ENCODE measurements around the gene CDCA5. TPM values are rescaled to one million over a fixed set of nuclear protein-coding genes. Genes with fewer than 3 reads are reported as not detected.

Gene CDCA5
- total RNA-seq, 1 experiment from 2014 or later = 119 TPM

DNA sequence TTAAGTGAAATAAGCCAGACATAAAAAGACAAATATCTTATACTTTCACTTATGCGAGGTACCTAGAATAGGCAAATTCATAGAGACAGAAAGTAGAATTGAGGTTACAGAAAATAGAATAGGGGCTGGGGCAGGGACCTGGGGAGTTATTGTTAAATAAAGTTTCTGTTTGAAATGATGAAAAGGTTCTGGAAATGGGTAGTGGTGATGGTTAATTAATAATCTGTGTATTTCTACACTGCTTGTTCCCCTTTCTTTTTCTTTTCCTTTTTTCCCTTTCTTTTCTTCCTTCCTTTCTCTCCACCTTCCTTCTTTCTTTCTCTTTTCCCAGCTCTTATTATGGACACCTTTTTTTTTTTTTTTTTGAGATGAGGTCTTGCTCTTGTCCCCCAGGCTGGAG lies 28.3 kb downstream of the CDCA5 start:
- Histone ChIP-seq H3K27ac (ENCODE audit: low read depth, low read length, poor library complexity, severe bottlenecking) (no peak overlapping the region), H3K36me3 (ENCODE audit: insufficient read depth, low read length, poor library complexity, severe bottlenecking) (no peaks in the 10 kb centered on the region), H3K27me3 (replicated peaks; ENCODE audit: insufficient read depth, low read depth, low read length, poor library complexity) (no peaks in the 10 kb centered on the region), H3K9me3 (ENCODE audit: low read depth, low read length, poor library complexity, severe bottlenecking) (no peaks in the 10 kb centered on the region), H3K4me1 (ENCODE audit: insufficient read depth, low read length, poor library complexity, severe bottlenecking) (no peaks in the 10 kb centered on the region), H3K4me3 (ENCODE audit: low read depth, low read length, poor library complexity, severe bottlenecking) (no peak overlapping the region)
- BruUV-seq (replicated peaks) = no TSS peak
- ChIA-PET POLR2A (ENCODE audit: low non-redundant PET) (no interaction called here), CTCF (interaction anchor here (0.6 kb wide), 1 partner anchor 486 kb away, joined by 3 read pairs; no protein-coding TSS in a partner anchor)
- no peak for TF ChIP-seq EZH2 (IDR thresholded peaks at IDR 0.05; ENCODE audit: borderline replicate concordance, low read depth, low read length, poor library complexity, severe bottlenecking)
- TF ChIP-seq, protein P1, sequence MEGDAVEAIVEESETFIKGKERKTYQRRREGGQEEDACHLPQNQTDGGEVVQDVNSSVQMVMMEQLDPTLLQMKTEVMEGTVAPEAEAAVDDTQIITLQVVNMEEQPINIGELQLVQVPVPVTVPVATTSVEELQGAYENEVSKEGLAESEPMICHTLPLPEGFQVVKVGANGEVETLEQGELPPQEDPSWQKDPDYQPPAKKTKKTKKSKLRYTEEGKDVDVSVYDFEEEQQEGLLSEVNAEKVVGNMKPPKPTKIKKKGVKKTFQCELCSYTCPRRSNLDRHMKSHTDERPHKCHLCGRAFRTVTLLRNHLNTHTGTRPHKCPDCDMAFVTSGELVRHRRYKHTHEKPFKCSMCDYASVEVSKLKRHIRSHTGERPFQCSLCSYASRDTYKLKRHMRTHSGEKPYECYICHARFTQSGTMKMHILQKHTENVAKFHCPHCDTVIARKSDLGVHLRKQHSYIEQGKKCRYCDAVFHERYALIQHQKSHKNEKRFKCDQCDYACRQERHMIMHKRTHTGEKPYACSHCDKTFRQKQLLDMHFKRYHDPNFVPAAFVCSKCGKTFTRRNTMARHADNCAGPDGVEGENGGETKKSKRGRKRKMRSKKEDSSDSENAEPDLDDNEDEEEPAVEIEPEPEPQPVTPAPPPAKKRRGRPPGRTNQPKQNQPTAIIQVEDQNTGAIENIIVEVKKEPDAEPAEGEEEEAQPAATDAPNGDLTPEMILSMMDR (conservative IDR thresholded peaks at IDR 0.05; ENCODE audit: low read depth, low read length) = no peak
- intact Hi-C loops (cut with micrococcal nuclease; ENCODE audit: unreplicated experiment) = no loop called here
- no peak for DNase-seq (ENCODE audit: low spot score)

DNA sequence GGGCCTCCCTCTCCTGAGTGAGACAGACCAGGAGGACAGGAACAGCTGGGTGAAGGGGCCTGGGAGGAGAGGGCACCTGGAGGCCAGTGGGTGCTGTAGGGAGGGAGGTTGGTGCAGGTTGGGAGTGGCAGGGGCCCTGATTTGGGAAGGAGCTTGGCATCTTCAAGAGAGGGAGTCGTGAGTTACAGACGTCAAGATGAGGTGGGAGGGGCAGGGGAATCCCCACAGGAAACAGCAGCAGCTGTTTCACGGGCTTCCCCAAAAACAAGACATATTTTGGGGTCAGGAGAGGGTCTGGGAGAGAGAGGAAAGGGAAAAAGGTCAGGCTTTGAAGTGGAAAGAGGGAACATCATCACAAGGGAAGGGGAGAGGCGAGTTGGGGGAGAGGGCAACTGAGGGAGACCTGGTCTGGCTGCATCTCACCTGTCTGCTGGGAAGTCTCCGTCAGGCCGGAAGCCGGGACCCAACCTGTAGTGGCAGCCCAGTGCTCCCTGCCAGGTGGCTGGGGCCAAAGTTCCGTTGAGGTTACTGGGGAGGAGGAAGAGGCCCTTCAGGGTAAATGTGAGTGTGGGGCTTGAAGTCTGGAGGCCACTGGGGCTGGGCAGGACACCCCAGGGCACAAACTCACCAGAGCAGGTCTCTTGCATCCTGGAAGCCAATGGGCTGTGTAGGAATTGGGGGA lies 29.9 kb downstream of the CDCA5 start:
- ChIA-PET POLR2A (ENCODE audit: low non-redundant PET) (no interaction called here), CTCF (no interaction called here)
- Histone ChIP-seq H3K4me1 (ENCODE audit: insufficient read depth, low read length, poor library complexity, severe bottlenecking) (no peaks in the 10 kb centered on the region), H3K36me3 (ENCODE audit: insufficient read depth, low read length, poor library complexity, severe bottlenecking) (no peaks in the 10 kb centered on the region), H3K27me3 (replicated peaks; ENCODE audit: insufficient read depth, low read depth, low read length, poor library complexity) (no peaks in the 10 kb centered on the region), H3K4me3 (ENCODE audit: low read depth, low read length, poor library complexity, severe bottlenecking) (no peak overlapping the region), H3K27ac (ENCODE audit: low read depth, low read length, poor library complexity, severe bottlenecking) (no peak overlapping the region), H3K9me3 (ENCODE audit: low read depth, low read length, poor library complexity, severe bottlenecking) (no peaks in the 10 kb centered on the region)
- TF ChIP-seq, protein P1 (conservative IDR thresholded peaks at IDR 0.05; ENCODE audit: low read depth, low read length) = no peak
- no peak for TF ChIP-seq EZH2 (IDR thresholded peaks at IDR 0.05; ENCODE audit: borderline replicate concordance, low read depth, low read length, poor library complexity, severe bottlenecking)
- no peak for DNase-seq (ENCODE audit: low spot score)
- intact Hi-C loops (cut with micrococcal nuclease; ENCODE audit: unreplicated experiment) = no loop called here
- no TSS peak for BruUV-seq (replicated peaks)

DNA sequence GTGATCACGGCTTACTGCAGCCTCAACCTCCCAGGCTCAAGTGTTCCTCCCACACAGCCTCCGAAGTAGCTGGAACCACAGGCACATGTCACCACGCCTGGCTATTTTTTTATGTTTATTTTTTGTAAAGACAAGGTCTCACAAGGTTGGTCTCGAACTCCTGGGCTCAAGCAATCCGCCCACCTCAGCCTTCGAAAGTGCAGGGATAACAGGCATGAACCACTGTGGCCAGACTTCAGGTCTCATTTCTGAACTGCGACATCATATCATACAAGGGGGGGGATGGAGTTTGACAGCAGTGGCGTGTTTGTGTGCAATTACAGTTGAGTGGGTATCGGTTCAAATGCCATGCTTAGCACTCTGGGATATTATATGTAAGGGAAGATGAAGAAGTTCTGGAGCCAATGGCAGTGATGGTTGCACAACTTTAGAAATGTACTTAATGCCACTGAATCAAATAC lies 32.4 kb downstream of the CDCA5 start:
- POLR2A ChIA-PET (ENCODE audit: low non-redundant PET) = no interaction called here
- H3K4me3 ChIP-seq (ENCODE audit: low read depth, low read length, poor library complexity, severe bottlenecking) = no peak overlapping the region
- no peak overlapping the region for H3K27ac ChIP-seq (ENCODE audit: low read depth, low read length, poor library complexity, severe bottlenecking)
- TF ChIP-seq, protein P1 (conservative IDR thresholded peaks at IDR 0.05; ENCODE audit: low read depth, low read length) = no peak
- TF ChIP-seq EZH2 (IDR thresholded peaks at IDR 0.05; ENCODE audit: borderline replicate concordance, low read depth, low read length, poor library complexity, severe bottlenecking) = no peak
- no peak for DNase-seq (ENCODE audit: low spot score)
- H3K9me3 ChIP-seq (ENCODE audit: low read depth, low read length, poor library complexity, severe bottlenecking) = no peaks in the 10 kb centered on the region
- H3K4me1 ChIP-seq (ENCODE audit: insufficient read depth, low read length, poor library complexity, severe bottlenecking) = no peaks in the 10 kb centered on the region
- no peaks in the 10 kb centered on the region for H3K36me3 ChIP-seq (ENCODE audit: insufficient read depth, low read length, poor library complexity, severe bottlenecking)
- intact Hi-C loops (cut with micrococcal nuclease; ENCODE audit: unreplicated experiment) = no loop called here
- H3K27me3 ChIP-seq (replicated peaks; ENCODE audit: insufficient read depth, low read depth, low read length, poor library complexity) = no peaks in the 10 kb centered on the region
- CTCF ChIA-PET = no interaction called here
- no TSS peak for BruUV-seq (replicated peaks)
